HG03378 (cell line): Measurements from ENCODE around the gene PCBP2.
"Not testable (repeated sequence)": the region's sequence is repeated elsewhere in the genome, so short reads cannot be mapped to it uniquely, and the experiment has no call there.

Source experiments
- ATAC-seq: cut with Tn5 transposase; IDR thresholded peaks from one replicate; pipeline ENCODE4 v1.9.1; 2021; ENCODE audit warnings: mild to moderate bottlenecking, moderate library complexity; ENCODE audit not compliant: unreplicated experiment

Gene PCBP2

DNA sequence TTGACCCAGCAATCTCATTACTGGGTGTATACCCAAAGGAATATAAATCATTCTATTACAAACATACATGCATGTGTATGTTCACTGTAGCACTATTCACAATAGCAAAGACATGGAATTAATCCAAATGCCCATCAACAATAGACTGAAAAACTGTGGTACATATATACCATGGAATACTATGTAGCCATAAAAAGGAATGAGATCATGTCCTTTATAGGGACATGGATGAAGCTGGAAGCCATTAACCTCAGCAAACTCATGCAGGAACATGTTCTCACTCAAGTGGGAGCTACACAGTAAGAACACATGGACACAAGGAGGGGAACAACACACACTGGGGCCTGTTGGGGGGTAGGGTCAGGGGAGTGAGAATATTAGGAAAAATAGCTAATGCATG is 12.3 kb upstream of the PCBP2 start:
- ATAC-seq = not testable (repeated sequence)

DNA sequence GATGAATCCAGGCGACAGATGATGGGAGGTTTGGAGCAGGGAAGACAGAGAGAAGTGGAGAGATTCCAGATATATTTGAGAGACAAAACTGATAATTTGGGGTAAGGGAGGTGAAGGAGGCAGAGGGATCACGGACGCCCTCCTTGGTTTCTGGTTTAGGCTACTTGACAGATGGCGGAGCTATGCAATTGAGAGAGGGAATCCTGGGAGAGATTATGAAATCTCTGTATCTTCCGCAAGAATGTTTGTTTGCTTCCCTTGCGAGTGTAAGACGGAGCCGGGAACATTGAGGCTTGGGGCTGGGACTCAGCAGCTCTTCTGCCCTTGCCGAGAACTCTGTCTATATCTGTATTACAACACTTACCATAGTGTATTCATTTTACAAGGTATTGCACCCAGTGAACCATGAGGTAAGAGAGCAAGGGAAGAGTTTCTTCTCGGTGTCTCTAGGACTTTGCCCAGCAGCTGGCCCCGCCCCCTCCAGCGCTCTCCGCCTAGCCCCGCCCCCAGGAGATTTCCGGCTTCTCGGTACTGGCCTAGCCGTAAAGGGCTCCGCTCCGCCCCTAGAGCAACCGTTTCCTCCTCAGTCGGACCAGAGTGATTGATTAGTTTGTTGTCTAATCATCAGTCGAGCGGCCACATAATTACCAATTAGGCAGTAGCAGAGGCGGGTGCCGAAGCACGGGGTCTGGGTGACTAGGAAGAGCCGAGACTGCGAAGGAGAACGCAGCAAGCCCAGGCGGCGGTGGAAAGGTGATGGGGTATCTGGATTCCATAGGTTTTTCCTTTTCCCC is 10.7 kb upstream of the PCBP2 start, which contains the start of gene PRR13:
PRR13 (plus strand) TSS at position 695 of the 794 bp plus-strand sequence. CDS start 981 bp downstream, outside the sequence.
- peak; percentile 96 for ATAC-seq

DNA sequence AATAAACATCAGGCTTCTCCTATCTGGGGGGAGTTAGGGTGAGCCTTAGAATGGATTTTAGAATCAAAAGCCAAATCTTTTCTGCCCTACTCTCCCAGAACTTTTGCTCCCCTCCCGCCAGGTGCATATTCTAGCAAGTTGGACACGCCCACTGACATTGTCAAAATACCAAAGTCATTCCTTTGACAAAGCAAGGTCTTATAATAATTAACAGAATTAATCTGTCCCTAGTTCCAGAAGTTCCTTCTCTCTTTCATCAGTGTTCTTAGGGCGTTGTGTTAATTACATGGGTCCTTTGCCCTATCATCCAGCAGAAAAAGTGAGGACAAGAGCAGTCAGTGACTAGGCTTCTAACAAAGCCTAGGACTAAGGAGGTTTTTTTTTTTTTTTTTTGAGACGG is 7.9 kb upstream of the PCBP2 start:
- ATAC-seq = no peak

DNA sequence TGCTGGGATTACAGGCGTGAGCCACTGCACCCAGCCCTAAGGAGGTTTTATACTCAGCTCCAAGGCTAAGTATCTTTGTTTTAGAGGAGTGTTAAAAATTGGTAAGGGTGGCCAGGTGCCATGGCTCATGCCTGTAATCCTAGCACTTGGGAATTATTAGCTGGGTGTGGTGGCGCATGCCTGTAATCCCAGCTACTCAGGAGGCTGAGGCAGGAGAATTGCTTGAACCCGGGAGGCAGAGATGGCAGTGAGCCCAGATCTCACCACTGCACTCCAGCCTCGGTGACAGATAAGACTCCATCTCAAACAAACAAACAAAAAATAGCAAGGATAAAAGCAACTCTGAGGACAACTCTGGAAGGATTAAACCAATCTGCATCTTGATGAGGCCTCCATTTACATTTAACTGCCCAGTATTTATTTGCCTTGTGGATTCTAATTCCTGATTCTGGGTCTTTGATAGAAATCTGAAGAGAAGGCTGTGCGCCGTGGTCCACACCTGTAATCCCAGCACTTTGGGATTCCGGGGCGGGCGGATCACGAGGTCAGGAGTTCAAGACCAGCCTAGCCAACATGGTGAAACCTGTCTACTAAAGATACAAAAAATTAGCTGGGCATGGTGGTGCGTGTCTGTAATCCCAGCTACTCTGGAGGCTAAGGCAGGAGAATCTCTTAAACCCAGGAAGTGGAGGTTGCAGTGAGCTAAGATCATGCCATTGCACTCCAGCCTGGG is 7.1 kb upstream of the PCBP2 start:
- ATAC-seq = not testable (repeated sequence)

DNA sequence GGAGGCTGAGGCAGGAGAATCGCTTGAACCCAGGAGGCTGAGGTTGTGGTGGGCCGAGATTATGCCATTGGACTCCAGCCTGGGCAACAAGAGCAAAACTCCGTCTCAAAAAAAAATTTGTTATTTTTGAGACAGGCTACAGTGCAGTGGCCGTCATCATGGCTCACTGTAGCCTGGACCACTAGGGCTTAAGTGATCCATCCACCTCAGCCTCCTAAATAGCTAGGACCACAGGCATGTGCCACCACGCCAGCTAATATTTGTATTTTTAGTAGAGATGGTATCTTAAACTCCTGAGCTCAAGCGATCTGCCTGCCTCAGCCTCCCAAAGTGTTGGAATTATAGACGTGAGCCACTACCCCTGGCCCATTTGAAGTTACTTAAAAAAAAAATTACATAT is 966 bp upstream of the PCBP2 start:
- no peak for ATAC-seq

DNA sequence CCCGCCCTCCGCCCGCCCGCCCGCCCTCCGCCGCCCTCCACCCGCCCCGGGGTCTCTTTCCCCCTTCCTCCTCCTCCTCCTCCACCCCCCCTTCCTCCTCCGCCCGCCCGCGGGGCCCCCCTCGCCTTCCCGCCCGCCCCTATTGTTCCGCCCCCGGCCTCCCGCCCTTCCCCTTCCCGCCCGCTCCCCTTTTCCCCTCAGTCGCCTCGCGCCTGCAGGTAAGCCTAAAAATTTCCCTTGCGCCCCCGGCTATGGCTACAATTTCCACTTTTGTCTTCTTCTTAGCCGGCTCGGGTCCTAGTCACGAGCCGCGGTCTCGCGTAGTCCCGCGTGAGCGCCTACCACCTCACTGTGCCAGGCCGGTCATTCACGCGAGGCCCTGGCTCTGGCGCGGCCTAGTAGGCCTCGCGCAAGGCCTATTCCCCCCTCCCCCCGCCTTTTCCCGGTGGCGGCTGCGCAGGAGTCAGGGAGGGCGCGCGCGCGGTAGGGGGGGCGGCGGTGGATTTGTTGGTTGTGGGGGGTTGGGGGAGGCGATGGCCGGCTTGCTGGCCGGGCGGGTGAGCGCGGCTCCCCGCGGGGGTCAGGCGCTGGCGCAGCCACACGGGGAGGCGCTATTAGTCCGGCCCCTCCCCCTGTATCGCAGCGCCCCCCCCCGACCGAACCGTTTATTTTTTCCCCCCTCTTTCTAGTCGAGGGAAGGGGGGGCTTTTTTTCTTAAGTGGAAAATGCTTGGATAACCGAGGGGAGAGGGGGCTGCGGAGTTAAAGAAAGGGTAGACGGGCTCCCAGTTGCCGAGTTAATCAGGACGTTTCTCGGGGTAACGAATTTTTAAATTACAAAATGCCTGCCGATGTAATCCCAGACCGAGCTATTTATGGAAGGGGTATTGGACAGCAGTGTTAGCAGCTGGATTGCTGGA is 516 bp downstream of the PCBP2 start:
- ATAC-seq = no peak

DNA sequence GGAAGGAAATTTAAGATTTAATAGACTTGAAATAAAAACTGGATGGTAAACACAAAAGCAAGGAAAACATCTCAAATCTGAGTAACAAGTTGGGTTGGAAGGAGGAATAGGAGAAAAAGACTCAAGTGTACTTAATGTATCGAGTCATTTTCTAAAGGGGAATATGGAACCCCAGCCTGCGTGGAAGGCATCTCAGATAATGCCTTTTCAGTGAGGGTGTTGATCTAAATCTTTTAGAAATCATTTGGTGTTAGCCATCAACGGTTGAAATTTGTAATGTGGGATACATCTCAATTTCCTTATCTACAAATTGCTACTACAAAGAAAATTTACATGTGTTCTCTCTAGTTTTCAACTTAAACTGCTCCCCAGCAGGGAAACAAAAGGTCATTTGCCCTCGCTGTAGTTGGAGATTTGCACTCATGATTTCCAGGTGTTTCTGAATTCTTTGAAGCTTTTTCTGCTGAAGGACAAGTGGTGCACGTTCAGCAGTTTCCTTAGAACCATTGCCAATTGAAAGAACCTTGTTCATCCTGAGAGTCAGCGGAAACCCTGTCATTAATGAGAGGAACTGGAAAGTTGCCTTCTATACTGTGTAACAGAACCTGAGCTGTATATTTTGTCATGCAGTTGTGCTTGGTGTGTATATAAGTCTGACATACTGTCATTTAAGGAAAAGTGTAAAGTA is 2.2 kb downstream of the PCBP2 start:
- ATAC-seq = no peak

DNA sequence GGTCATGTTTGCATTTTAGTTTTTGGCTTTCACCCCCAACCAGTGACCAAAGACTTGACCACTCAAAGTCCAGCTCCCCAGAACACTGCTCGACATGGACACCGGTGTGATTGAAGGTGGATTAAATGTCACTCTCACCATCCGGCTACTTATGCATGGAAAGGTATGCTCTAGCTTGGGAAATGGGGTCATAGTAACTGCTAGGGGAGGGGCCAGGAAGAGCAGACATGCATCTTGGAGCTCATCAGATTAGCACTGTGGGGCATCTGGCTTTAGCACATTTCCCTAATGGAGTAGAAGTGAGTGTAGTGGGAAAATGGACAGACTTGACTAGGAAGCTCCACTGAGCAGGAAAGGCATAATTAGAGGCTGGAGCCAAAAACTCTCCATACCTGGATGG is 2.8 kb downstream of the PCBP2 start:
- ATAC-seq = no peak

DNA sequence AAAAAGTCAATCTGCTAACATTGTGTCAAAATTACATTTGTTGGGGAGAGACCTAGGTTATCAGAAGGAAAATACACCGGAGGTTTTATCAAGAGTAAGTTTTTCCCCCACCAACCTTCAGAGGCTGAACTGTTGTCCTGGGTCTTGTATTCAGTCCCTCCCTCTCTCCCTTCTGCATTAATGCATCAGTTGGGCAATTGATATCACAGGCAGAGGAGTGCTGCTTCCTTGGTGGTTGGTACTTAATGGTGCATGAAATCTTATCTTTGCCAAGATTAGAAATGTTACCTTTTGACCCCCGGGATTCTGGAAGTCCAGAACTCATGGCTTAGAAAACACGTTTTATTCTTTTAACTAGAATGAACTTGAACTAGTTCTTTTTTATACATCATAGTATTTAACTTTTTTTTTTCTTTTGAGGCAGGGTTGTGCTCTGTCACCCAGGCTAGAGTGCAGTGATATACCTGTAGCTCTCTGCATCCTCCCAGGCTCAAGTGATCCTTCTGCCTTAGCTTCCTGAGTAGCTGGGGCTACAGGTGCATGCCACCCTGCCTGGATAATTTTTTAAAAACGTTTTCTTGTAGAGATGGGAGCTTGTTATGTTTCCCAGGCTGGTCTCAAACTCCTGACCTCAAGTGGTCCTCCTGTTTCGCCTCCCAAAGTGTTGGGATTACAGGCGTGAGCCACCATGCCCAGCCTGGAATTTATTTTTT is 4.9 kb downstream of the PCBP2 start:
- no peak for ATAC-seq

DNA sequence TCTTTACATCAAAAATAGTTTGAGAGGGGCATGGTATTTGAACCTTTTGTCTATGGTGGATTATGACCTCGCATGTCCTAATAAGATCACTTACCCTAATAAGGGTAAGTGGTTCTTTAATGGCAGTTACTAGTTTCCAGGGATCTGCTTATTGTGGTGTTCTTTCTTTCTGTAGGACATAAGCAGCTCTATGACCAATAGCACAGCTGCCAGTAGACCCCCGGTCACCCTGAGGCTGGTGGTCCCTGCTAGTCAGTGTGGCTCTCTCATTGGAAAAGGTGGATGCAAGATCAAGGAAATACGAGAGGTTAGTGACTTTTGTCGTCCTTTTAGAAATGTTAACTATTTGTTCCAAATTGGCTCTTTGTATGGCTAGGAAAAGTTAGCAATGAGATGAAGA is 7.2 kb downstream of the PCBP2 start:
- no peak for ATAC-seq

DNA sequence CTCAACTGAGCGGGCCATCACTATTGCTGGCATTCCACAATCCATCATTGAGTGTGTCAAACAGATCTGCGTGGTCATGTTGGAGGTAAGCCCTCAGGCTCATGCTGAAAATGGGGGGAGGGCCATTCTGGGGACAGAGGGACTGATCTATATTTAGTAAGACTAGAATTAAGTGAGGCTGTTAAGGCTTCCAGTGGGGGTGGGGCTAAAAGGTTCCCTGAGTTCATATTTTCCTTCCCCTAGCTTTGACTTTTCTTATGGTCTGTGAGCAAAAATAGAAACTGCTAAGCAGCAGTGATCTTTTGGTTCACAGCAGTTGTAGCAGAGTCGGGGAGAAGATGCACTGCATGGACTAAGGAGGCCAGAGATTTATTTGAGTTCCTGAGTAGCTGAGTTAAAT is 9.2 kb downstream of the PCBP2 start:
- ATAC-seq = no peak

DNA sequence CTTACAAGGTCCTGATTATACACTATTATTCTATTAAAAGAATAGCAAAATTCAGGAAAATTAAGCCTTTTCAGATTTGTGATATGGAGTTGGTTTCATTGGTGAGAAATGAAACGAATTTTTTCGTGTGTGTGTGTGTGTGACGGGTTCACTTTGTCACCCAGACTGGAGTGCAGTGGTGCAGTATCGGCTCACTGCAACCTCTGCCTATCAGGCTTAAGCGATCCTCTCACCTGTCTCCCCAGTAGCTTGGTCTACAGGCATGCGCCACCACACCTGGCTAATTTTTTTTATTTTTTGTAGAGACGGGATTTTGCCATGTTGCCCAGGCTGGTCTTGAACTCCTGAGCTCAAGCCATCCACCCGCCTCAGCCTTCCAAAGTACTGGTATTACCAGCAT is 9.7 kb downstream of the PCBP2 start:
- ATAC-seq = no peak

DNA sequence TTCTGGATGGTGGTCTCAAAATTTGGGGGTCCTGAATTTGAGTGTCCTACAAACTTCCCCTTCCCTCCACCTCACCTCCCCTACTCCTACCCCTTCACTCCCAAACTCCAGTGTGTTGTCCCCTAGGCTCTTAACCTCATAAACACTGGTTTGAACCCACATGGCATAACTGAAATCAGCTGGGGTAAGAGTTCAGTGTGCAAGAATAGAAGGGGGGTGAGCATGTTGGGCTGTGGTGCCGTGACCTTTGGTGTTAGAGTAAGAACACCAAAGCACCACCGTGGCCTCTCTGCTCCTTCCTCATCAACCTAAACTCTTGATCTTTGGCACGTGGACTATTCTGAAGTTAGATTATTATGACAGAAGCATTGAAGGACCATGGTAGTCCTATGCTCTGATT is 11.0 kb downstream of the PCBP2 start:
- ATAC-seq = no peak

DNA sequence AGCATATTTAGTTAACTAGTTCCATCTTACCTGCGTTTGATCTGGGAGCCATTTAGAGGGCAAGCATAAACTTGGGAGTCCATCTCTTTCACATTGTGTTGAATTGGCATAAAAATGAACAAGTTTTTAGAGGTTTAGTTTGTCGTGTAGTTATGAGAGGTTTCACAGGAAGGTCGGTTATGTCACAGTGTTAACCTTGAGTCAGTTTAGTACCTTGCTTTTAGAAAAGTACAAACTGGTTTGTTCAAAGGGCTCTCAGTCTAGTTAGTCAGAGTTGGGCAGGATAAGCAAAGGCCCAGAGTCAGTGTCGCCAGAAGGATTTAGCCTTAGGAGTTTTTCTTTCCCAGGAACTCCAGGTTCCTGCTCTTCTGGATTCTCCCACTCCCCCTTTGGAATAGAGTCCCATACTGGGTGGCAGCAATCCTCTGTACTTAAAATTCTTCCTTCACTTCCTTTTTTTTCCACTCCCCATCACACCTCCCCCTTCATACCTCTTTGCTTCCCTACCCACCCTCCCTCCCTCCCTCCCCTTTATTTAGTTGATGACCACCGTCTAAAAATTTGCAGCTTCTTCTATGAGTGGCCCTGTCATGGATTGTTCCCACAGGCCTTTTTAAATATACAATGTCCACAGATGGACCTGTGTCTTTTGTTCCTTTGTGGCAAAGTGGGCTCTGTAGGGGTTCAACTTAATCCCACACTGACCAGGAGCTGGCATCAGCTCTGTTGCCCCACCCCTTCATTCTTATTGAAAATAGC is 12.1 kb downstream of the PCBP2 start:
- no peak for ATAC-seq

DNA sequence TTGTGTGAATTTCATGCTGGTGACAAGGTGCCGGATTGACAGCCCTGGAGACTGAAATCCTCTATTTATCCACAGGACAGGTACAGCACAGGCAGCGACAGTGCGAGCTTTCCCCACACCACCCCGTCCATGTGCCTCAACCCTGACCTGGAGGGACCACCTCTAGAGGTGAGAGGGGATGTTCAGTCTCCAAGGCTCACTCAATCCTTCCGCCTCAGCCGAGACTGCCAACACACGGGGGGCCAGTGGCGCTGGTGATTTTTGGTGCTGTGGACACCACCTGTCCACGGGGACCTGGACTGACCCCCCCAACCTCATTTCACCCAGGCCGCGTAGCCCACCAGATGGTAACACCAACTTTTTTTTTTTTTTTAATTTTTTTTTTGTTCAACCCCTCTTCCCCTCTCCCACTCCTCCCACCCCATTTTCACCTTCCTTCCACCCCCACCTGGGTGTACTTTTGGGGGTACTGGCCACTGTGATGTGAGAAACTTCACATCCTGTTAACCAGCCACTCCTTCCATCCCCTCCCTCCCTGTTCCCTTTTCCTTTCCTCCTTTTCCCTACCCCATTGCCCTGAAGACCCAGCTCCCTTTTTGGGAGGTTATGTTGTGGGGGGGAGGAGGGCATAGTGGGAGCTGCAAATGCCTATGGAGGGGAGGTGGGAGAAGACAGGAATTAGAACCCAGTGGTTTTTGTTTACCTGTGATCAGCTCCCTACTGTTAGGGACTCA is 12.9 kb downstream of the PCBP2 start:
- ATAC-seq = no peak

DNA sequence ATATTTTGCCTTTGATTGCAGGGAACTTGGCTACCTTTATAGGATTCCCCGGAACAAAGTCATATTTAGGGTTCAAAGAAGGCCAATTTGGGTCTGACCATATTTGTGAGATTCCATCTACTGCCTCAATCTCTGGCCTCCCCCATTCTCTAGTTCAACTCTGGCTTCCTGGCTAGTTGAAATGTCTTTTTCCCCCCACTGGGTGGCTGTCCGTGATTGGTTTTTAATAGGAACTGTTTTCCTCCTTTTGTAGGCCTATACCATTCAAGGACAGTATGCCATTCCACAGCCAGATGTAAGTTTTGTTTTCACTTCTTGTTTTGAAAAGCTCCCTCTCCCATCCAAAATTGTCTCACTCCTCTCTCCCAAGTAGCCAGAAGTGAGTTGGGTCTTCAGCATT is 13.8 kb downstream of the PCBP2 start:
- ATAC-seq = no peak

DNA sequence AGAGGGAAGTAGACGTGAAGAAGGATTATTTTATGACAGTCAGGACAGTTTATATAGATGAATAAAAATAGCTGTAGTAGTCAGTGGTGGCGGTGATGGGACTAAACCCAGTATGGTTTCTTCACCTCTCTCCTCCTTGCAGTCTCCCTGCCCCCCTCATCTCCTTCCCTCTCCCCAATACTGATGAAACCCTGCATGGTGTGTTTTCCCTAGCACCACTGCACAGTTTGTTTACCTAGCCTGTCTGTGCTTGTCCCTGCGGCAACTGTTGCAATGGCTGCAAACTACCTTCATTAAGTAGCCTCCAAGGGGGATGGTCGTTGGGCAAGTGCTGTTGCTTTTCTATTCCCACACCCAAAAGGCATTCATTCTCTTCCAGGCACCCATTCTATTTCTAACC is 14.7 kb downstream of the PCBP2 start:
- ATAC-seq = no peak

DNA sequence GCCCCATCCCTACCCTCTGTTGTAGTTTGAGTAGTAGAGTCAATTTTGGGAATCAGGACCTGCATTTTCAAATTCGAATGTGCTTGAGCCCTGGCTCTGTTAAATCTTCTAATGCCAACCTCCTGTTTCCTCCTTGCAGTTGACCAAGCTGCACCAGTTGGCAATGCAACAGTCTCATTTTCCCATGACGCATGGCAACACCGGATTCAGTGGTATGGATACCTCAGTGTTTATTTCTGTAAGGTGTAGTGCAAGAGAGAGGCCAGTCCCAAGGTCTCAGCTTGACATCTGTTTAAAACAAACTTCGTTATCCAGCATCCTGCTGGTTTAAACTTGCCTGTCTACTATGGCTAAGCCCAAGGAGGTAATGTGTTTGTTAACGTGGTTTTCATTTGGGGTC is 15.2 kb downstream of the PCBP2 start:
- ATAC-seq = no peak

DNA sequence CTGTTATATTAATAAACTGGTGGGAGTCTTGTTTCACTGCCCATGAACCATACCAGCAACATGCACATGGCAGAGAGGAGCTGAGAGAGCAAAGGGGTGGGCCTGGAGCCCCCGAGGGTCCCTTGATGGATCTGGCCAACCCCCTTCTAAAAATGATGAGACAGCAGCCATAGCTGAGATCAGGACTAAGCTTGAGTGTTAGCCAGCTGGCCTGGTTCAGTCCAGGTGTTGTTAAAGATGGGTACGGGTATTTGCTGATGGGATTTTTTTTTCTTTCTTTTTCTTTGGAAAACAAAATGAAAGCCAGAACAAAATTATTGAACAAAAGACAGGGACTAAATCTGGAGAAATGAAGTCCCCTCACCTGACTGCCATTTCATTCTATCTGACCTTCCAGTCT is 16.0 kb downstream of the PCBP2 start:
- ATAC-seq = no peak
